SK-N-SH (cell line): ENCODE results near the gene FBXO17. TPM values are rescaled to one million over a fixed set of nuclear protein-coding genes. Genes with fewer than 3 reads are reported as not detected.

Experiments used
- CTCF ChIA-PET: fragments of 300-600, 350-600 bp; formaldehyde crosslinking; extraction: SDS; loops from one replicate; lab custom pipeline; 2021; lab: Yijun Ruan, JAX
- POLR2A ChIA-PET: fragments of 350-600 bp; sonication (Branson Sonifier 250); formaldehyde crosslinking; extraction: SDS; loops from one replicate; lab custom pipeline; 2020; ENCODE audit warnings: antibody characterized with exemption, inconsistent platforms; lab: Yijun Ruan, JAX
- DNase-seq: peaks from one replicate; pipeline ENCODE4 v3.0.0; 2012
- H2AFZ ChIP-seq: fragments of 200-600 bp; sonication (generic); 2 replicates; pipeline ENCODE4 v1.8.1; 2016; ENCODE audit warnings: antibody characterized with exemption, mild to moderate bottlenecking, low read depth
- H3F3A ChIP-seq: fragments of 200-600 bp; sonication (generic); replicated peaks from 2 replicates; pipeline ENCODE3; 2016; ENCODE audit warnings: antibody characterized with exemption, mild to moderate bottlenecking; ENCODE audit not compliant: insufficient read depth
- H3K27ac ChIP-seq, 2 experiments: fragments of 200-500 bp in 1 of 2; fragments of 200-600 bp in 1 of 2; sonication (Bioruptor generic) in 1 of 2; sonication (generic), shearing (Covaris generic) in 1 of 2; 2 replicates each; pipeline versions ENCODE4 v1.5.1 to v1.6.1; 2014 to 2016; ENCODE audit warnings: low read depth in 2 of 2, inconsistent platforms in 1 of 2, low read length in 1 of 2, mild to moderate bottlenecking in 1 of 2, mixed read lengths in 1 of 2
- H3K27me3 ChIP-seq: fragments of 200-600 bp; sonication (generic), shearing (Covaris generic); 2 replicates; pipeline ENCODE4 v1.6.1; 2016; ENCODE audit warnings: mixed run types; ENCODE audit not compliant: insufficient read depth
- H3K36me3 ChIP-seq, 2 experiments: fragments of 200-500 bp in 1 of 2; fragments of 200-600 bp in 1 of 2; sonication (Bioruptor generic) in 1 of 2; sonication (generic) in 1 of 2; replicated peaks in 1 of 2; 2 replicates each; pipeline versions ENCODE3 to v1.5.1; 2014 to 2016; ENCODE audit warnings: low read length in 1 of 2, mild to moderate bottlenecking in 1 of 2; ENCODE audit not compliant: insufficient read depth in 2 of 2, control insufficient read depth in 1 of 2
- H3K4me1 ChIP-seq, 2 experiments: fragments of 200-500 bp in 1 of 2; fragments of 200-600 bp in 1 of 2; sonication (Bioruptor generic) in 1 of 2; sonication (generic), shearing (Covaris generic) in 1 of 2; 2 replicates each; pipeline versions ENCODE4 v1.5.1 to v1.6.1; 2014 to 2016; ENCODE audit warnings: low read depth in 1 of 2, low read length in 1 of 2, mixed run types in 1 of 2; ENCODE audit not compliant: insufficient read depth in 2 of 2, control insufficient read depth in 1 of 2
- H3K4me2 ChIP-seq: fragments of 200-600 bp; sonication (generic), shearing (Covaris generic); 2 replicates; pipeline ENCODE4 v1.6.1; 2017; ENCODE audit warnings: mixed run types
- H3K4me3 ChIP-seq, 2 experiments: fragments of 200-500 bp in 1 of 2; fragments of 200-600 bp in 1 of 2; sonication (Bioruptor generic) in 1 of 2; sonication (generic), shearing (Covaris generic) in 1 of 2; 2 replicates each; pipeline versions ENCODE4 v1.5.1 to v1.8.1; 2014 to 2016; ENCODE audit warnings: low read depth in 2 of 2, inconsistent platforms in 1 of 2, low read length in 1 of 2, mild to moderate bottlenecking in 1 of 2, mixed read lengths in 1 of 2, moderate library complexity in 1 of 2
- H3K79me2 ChIP-seq: fragments of 200-600 bp; sonication (generic); 2 replicates; pipeline ENCODE4 v1.8.1; 2017; ENCODE audit warnings: mild to moderate bottlenecking; ENCODE audit not compliant: insufficient read depth
- H3K9ac ChIP-seq: fragments of 200-600 bp; sonication (generic); 2 replicates; pipeline ENCODE4 v1.6.1; 2017; ENCODE audit warnings: mixed run types
- H3K9me2 ChIP-seq: fragments of 200-600 bp; sonication (generic); 2 replicates; pipeline ENCODE4 v1.6.1; 2017; ENCODE audit warnings: mixed run types
- H3K9me3 ChIP-seq: fragments of 200-600 bp; sonication (generic); 2 replicates; pipeline ENCODE4 v1.6.1; 2017; ENCODE audit warnings: mixed run types, mild to moderate bottlenecking, moderate library complexity
- H4K20me1 ChIP-seq: fragments of 200-600 bp; sonication (generic); 2 replicates; pipeline ENCODE4 v1.6.1; 2017; ENCODE audit warnings: mild to moderate bottlenecking, mixed run types; ENCODE audit not compliant: insufficient read depth
- IRF3 ChIP-seq: fragments of 150-350 bp; IDR thresholded peaks from 2 replicates; pipeline ENCODE4 v1.6.1; 2016; ENCODE audit warnings: mild to moderate bottlenecking, low read depth, low read length
- whole genome bisulfite sequencing: methylation state at CpG from one replicate; pipeline ENCODE4 v1.1.6; 2017; ENCODE audit warnings: low lambda C conversion rate; 5-methylcytosine and 5-hydroxymethylcytosine counted together
- polyA plus RNA-seq, 3 experiments: library from polyadenylated mRNA; depleted of rRNA; stranded (reverse); fragments of >200 nt; gene quantifications; 2 replicates each; pipeline ENCODE4 v1.2.3, GENCODE V29; 2012

Gene FBXO17
- polyA plus RNA-seq, 1 of the 3 experiments (the other 2 are of a cell fraction), result 40.7 TPM

GRCh38 chr19:38891771-38892170 is 83.8 kb downstream of the FBXO17 start:
- Histone ChIP-seq H3K4me3 (no peak overlapping the region), H3K9me3 (no peaks in the 10 kb centered on the region), H4K20me1 (no peaks in the 10 kb centered on the region), H2AFZ (no peak overlapping the region), H3K27ac (no peak overlapping the region), H3K4me2 (no peak overlapping the region), H3K36me3 (peaks cover 0 to 8% of the 10 kb centered on the region in 2 experiments), H3F3A (no peaks in the 10 kb centered on the region), H3K79me2 (no peaks in the 10 kb centered on the region), H3K9ac (no peak overlapping the region), H3K4me1 (no peaks in the 10 kb centered on the region; a peak in 1 of 4 replicates), H3K9me2 (no peaks in the 10 kb centered on the region), H3K27me3 (no peaks in the 10 kb centered on the region)
- POLR2A ChIA-PET, result no interaction called here
- DNase-seq, result no peak
- TF ChIP-seq IRF3, result no peak
- CTCF ChIA-PET, result interaction anchor here (1.4 kb wide), 1 partner anchor 22 kb away, joined by 3 read pairs; no protein-coding TSS in a partner anchor
- WGBS, result 86% methylated on average over 6 of the region's 6 CpGs

Other genes starting within 250 kb of the FBXO17 start
- 1.7 and 3.0 TPM in 2 replicates for gene CAPN12, start 231.3 kb downstream of the FBXO17 start, polyA plus RNA-seq (2012; rRNA removed)
- gene LGALS7, start 202.2 kb downstream of the FBXO17 start, polyA plus RNA-seq (2012; rRNA removed), result not detected in 2 replicates
- gene LGALS7B, start 186.5 kb downstream of the FBXO17 start, polyA plus RNA-seq (2012; rRNA removed), result not detected in 2 replicates
- gene LGALS4, start 162.8 kb downstream of the FBXO17 start, polyA plus RNA-seq (2012; rRNA removed), result 0.21 and 0.58 TPM in 2 replicates
- 169 and 211 TPM in 2 replicates for gene ECH1, start 143.9 kb downstream of the FBXO17 start, polyA plus RNA-seq (2012; rRNA removed)
- 249 and 280 TPM in 2 replicates for gene HNRNPL, start 125.8 kb downstream of the FBXO17 start, polyA plus RNA-seq (2012; rRNA removed)
- gene RINL, start 97.5 kb downstream of the FBXO17 start, polyA plus RNA-seq (2012; rRNA removed), result 3.8 and 4.0 TPM in 2 replicates
- 37.9 and 39.3 TPM in 2 replicates for gene SIRT2, start 76.1 kb downstream of the FBXO17 start, polyA plus RNA-seq (2012; rRNA removed)
- gene NFKBIB, start 75.8 kb downstream of the FBXO17 start, polyA plus RNA-seq (2012; rRNA removed), result 29.6 and 31.8 TPM in 2 replicates
- gene CCER2, start 63.6 kb downstream of the FBXO17 start, polyA plus RNA-seq (2012; rRNA removed), result 0.36 and 0.70 TPM in 2 replicates
- 36.5 and 39.8 TPM in 2 replicates for gene SARS2, start 45.0 kb downstream of the FBXO17 start, polyA plus RNA-seq (2012; rRNA removed)
- 55.7 and 59.6 TPM in 2 replicates for gene MRPS12, start 44.8 kb downstream of the FBXO17 start, polyA plus RNA-seq (2012; rRNA removed)
- 5.0 and 5.8 TPM in 2 replicates for gene FBXO27, start 56.8 kb upstream of the FBXO17 start, polyA plus RNA-seq (2012; rRNA removed)
- 0.24 and 0.36 TPM in 2 replicates for gene ACP7, start 108.6 kb upstream of the FBXO17 start, polyA plus RNA-seq (2012; rRNA removed)
- 24.7 and 36.4 TPM in 2 replicates for gene PAK4, start 150.0 kb upstream of the FBXO17 start, polyA plus RNA-seq (2012; rRNA removed)
- 0.05 TPM in 1 of 2 replicates, not detected in the other for gene NCCRP1, start 221.2 kb upstream of the FBXO17 start, polyA plus RNA-seq (2012; rRNA removed)
- gene SYCN, start 228.5 kb upstream of the FBXO17 start, polyA plus RNA-seq (2012; rRNA removed), result not detected in 2 replicates